Effector CD8-positive, alpha-beta T cell (primary cell): ENCODE measurements around the gene PRKAG2.
A peak's percentile ranks its signal among the peaks of the same experiment; 100 is the strongest.
"Not testable (repeated sequence)": the region's sequence is repeated elsewhere in the genome, so short reads cannot be mapped to it uniquely, and the experiment has no call there.

Experiments used
- DNase-seq: peaks from one replicate; lab custom pipeline; 2025; lab: John Stamatoyannopoulos, UW

PRKAG2 gene

DNA sequence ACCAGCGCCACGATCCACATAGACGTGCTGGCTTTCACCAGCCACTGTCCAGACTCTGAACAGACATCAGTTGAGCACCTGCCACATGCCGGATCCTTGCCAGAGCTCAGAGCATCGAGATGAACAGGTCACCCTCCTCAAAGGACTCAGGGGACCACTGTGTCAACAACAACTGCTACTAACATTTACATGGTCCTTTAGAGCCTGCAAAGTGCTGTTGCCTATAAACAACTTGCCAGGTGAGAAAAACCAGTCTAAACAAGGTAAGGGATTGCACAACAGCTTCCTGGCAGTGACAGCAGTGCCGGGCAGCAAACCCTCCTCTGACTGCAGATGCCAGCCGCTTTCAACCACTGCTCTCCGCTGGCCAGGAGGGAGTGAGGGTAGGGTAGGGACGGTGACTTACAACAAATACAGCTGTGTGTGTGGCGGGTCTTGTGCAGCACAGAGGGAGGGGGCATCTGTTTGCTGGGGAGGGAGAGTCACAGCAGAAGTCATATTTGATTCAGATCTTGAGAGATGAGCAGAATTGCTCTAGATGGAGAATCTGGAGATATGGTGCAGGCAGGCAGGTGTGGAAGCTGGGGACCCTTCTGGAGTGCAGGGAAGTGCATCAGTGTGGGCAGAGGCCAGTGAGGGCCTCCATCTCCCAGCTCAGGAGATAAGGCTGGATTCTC lies 324.4 kb downstream of the PRKAG2 start:
- no peak for DNase-seq

DNA sequence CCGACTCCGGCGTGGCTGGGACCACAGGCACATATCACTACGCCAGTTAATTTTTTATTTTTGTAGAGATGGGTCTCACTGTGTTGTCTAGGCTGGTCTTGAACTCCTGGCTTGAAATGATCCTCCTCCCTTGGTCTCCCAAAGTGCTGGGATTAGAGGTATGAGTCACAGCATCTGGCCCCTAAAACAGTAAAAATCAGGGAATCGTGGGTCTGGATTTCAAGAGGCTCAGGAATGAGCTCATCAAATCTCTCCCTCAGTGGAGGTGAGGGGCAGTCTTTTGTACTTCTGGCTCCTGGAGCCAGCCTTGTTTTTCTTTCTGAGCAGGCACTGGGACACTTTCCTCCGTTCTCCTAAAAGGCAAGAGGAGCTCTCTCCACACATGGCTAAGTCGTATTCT lies 325.1 kb downstream of the PRKAG2 start:
- no peak for DNase-seq

DNA sequence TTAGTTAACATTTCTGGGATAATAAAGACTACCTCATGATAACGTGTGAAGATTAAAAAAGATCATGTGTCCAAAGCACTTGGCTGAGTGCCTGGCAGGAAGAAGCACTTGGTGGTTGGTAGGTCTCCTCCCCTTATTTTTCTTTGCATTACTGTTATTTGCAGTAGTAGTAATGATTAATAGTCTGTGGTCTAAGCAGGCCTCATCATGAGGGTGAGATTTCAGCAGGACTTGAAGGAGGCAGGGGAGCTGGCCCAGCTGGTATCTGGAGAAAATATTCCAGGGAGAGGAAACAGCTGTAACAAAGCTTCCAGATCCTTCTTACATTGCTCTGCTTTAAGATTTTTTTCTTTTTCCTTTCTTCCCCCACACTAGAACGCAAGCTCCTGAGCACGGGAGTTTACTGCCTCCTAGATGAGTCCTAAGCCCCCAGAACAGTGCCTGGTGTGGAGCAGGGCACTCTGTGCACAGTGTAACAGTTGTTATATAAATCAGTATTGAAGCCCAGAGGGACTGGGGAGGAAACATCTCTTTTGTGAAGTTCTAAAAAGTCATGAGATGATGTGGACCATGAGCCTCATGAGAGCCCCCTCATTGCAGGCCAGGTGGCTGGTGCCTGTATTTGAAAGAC lies 326.1 kb downstream of the PRKAG2 start:
- no peak for DNase-seq

DNA sequence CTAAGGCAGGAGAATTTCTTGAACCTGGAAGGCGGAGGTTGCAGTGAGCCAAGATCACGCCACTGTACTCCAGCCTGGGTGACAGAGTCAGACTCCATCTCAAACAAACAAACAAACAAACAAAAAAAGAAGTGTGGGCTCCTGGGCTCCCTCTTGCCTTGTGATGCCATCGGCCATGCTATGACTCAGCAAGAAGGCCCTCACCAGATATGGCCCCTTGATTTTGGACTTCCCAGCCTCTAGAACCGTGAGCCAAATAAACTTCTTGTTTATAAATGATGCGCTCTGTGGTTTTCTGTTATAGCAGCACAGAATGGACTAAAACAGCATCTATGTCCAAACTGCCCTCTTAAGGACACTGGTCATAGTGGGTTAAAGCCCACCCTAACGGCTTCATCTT lies 327.3 kb downstream of the PRKAG2 start:
- no peak for DNase-seq

DNA sequence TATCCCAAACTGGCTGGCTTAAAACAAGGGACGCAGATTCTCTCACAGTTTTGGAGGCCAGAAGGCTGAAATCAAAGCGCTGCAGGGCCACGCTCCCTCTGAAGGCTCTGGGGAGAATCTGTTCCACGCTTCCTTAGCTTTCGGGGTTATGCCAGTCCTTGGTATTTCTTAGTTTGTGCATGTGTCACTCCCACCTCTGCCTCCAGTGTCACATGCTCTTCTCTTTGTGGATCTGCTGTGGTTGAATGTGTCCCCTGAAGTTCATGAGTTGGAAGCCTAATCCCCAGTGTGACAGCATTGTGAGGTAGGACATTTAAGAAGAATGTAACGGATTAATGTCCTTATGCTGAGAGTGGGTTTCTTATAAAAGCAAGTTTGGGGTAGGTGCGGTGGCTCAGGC lies 327.8 kb downstream of the PRKAG2 start:
- no peak for DNase-seq

DNA sequence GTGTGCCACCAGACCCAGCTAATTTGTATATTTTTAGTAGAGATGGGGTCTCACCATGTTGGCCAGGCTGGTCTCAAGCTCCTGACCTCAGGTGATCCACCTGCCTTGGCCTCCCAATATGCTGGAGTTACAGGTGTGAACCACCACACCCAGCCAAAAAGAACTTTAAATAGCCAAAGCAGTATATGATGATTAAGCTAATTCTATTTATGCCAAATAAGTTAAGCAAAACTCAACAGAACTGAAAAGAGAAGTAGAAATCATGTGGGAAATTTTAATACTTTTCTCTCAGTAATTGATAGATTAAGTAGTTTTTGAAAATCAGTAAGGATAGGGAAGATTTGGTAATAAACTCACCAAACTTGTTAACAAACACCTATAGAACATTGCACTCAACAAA lies 332.7 kb downstream of the PRKAG2 start:
- no peak for DNase-seq

DNA sequence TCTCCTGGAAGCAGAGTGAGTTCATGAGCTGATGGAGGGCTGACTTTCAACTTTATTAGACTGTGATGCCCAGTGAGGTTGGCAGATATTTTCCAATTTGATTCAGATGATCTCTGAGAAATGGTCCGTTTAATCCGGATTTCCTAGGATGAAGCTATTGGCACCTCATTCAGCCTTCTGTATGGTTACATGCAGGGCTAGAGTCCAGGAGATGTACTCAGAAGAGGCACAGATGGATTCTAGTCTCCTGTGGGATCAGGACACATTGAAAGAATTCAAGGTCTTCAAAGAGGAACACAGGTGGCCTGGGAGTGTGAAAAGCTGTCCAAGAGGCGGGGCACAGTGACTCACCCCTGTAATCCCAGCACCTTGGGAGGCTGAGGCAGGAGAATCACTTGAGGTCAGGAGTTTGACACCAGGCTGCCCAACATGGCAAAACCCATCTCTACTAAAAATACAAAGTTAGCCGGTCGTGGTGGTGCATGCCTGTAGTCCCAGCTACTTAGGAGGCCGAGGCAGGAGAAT lies 334.2 kb downstream of the PRKAG2 start:
- DNase-seq, result no peak

DNA sequence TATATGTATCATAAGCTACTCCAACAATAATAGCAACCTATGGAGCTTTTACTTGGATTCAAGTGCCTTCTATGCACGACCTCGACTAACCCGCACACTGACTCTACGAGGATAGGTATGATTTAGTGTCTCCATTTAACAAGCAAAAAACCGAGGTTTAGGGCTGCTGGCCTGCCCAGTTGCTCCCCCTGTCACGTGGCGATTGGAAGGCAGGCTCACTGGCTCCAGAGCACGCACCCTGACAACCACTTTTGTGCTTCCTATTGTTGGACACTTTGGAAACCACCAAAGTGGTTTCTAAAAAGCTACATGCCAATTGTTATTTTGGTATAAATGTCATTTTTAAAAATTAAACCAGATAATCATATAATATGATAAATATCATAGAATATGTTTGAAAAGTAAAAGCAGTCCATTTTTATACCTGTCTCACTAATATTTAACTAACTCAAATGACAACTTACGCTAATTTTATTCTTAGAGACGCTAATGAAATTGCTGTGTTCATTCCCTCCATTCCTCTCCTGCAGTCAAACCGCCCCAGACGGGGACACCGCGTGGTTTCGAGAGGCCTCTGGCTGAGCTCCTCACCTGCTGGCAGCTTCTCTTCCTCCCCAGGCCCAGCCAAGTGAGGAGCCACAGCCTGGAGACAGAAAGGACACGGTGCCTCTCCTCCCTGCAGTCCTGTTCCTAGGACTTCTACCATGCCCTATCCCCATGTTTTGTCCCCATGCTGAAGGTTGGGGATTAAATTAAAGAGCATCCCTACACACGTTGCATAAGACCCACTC lies 335.0 kb downstream of the PRKAG2 start:
- no peak for DNase-seq

DNA sequence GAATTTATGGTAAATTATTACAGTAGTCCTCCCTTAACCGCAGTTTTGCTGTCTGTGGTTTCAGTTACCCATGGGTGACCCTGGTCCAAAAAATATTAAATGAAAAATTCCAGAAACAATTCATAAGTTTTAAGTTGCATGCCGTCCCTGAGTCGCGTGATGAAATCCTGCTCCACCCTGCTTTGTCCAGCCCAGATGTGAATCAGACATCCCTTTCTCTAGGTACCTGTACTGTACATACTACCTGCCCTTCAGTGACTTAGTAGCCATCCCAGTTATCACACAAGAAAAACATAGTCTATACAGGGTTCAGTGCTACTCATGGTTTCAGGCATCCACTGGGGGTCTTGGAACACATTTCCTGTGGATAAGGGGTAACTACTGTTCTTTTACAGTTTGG lies 336.8 kb downstream of the PRKAG2 start:
- DNase-seq, result no peak

DNA sequence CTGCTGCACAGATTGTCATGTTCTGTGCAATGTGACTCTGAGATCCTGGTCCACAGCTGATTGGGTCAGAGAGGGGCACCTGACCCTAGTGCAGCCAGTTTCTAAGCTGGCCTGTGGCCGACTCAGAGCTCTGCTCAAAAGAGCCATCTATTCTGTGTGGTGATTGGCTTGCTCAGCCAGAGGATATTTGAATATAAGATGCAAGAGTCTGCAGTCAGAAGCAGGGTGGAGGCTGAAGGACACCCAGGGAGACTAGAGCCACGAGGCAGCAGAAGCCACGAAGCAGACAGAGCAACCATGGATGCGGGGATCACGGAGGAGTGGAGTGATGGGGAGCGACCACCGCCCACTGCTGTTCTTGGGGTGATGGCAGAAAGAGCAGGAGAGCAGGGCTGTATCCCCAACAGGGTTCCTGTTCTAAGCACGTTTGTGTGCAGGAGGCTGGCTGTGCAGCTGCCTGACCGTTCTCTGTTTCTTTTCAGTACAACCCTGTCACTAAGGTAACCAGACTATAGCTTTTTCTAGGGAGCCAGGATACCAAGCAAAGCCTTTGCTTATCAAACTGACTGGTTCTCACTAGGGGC lies 337.7 kb downstream of the PRKAG2 start:
- no peak for DNase-seq

DNA sequence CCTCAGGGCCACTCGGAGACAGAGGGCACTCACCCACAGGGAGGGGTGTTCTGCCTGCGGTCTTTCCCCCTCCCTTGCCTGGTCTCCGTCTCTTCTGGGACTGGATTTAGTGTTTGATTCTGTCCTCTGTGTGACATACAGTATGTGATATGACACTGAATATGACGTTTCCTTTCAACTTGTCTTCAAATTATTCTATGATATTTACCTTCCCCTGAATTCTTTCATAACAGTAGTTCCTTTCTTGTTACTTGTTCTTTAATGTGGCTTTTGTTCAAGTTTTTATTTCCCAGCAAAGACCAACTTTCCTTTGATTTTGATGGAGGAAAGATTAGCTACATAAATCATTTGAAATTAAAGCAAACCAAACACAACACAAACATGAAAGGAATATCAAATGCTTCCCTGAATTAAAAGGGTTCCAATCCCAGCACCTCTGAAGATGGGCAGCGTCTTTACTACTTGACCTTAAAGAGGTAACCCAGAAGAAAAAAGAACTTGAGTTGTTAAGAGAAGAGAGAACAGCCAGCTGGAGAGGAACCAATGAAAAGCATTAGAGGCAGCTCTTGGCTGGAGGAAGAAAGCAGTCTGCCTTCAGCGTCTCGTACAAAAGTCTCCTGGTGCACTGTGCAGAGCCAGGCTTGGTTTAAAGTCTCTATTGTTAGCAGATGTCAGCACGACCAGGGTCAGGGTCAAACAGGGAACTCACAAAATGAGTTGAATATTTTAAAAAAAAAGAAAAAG lies 338.9 kb downstream of the PRKAG2 start:
- DNase-seq, result no peak

DNA sequence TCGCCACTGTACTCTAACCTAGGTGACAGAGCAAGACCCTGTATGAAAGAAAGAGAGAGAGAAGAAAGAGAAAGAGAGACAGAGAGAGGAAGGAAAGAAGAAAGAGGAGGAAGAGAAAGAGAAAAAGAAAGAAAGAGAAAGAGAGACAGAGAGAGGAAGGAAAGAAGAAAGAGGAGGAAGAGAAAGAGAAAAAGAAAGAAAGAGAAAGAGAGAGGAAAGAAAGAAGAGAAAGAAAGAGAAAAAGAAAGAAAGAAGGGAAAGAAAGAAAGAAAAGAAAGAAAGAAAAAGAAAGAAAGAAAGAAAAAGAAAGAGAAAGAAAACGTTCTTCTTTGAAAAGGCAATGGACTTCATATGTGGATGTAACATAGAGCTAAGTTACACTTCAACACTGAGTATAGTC lies 340.7 kb downstream of the PRKAG2 start:
- DNase-seq, result not testable (repeated sequence)

DNA sequence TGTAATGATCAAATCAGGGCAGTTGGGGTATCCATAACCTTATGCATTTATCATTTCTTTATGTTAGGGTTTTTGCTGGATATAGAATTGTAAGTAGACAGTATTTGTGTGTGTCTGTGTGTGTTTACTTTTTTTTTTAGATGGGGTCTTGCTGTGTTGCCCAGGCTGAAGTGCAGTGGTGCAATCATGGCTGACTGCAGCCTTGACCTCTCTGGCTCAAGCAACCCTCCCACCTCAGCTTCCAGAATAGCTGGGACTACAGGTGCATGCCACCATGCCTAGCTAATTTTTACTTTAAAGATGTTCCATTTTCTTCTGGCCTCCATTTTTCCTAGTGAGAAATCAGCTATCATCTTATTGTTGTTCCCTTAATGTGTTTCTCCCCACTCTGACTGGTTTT lies 347.1 kb downstream of the PRKAG2 start:
- no peak for DNase-seq

DNA sequence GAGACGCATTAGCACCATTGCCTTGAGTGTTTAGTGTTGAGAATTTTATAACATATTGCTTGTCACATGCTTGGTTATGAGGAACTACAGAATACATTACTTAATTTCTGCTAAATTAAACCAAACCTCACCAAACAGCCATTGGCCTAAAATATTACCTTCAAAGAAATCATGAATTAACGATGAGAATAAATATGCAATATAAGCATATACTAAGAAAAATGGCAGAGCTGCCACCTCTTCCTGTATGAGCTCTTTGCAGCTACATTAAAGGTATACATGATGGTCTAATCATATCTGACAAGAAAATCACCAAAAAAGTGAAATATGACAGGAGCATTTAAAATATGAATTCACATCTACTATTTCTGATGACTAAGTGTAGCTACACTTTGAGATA lies 352.1 kb downstream of the PRKAG2 start:
- DNase-seq, result no peak

DNA sequence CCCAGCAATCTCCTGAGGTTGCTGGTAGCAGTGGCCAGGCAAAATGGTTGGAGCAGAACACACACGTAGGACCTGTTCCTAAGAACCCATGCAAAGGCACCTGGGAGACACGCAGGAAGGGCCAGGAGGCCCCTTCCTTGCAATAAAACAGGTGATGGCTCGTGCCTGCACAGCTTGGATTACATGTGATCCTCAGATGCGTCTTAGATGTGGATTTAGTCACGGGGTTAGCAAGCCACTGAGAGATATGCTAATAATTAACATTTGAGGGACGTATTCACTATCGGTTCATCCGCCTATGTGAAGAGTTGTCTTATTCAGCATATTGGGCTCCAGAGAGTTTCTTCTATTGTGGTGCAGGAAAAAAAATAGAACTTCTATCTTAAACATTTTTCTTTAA lies 352.6 kb downstream of the PRKAG2 start:
- DNase-seq, result no peak

DNA sequence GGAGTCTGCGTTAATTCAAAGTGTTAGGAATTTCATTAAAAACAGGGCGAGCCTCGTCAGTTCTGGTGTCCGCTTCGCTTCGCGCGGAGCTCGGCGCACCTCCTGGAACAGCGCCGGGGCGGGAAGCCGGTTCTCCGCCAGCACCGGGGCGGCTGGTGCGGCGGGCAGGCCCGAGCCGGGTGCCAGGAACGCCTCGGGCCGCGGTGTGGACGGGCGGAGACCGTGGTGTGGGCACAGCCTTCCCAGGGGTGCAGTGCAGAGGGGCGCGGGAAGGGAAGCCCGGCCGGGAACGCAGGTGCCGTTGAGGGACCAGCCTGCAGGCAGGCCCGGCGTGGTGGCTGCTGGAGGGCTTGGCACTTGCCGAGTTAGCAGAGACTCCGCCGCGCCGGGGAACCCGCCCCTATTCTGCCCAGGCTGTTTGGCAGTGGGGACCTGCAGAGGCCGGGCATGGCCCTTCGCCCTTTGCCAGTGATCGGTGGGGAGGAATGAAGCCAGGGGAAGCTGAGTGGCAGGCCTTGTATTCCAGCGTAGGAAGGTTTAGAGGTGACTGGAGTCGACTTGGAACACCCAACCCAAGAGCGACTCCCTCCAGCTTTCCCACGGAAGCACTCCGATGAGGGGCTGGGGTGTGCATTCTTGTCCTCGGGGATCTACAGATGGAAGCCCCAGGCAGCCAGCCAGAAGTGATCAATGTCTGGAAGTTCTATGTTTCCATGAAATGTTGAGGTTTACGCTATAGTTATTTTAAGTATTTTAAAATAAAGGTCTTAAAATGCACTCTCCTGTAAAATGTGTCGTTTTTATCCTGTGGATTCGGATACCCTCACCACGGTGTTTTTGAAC lies 356.3 kb downstream of the PRKAG2 start:
- DNase-seq, result peak; percentile 27

DNA sequence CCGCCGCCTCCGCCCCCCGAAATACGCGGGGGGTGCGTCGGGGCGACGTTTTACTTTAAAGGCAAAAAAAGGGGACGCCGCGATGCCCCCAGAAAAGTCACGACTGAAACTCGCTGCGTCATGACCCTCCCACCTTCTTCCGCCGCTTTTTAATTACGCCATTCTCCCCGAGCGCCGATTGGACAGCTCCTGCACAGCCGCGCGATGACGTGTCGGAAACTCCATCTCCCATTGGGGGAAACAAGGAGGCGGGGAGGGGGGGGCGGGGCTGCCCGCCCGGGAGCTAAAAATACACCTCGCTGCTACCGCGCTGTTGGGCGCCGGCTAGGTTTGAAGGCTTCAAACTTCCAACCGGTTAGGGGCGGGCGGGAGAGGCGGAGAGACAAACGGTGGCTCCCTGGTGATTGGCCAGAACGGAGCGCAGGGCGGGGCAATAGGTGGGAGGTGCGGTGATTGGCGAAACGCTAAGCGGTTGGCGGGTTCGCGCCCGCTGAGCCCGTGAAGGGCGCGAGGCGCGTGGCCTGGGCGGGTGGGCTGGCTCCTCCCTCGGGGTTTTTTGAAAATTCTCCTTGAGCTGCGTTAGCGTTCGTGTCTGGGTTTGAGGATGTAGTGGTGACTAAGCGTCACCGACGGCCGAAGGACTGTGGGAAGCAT lies 357.0 kb downstream of the PRKAG2 start, which contains the start of gene RHEB:
Gene RHEB, minus strand, starts transcription at position 131 of the 654 bp plus-strand sequence. CDS start 384 bp downstream, outside the sequence.
- DNase-seq, result peak; percentile 99

DNA sequence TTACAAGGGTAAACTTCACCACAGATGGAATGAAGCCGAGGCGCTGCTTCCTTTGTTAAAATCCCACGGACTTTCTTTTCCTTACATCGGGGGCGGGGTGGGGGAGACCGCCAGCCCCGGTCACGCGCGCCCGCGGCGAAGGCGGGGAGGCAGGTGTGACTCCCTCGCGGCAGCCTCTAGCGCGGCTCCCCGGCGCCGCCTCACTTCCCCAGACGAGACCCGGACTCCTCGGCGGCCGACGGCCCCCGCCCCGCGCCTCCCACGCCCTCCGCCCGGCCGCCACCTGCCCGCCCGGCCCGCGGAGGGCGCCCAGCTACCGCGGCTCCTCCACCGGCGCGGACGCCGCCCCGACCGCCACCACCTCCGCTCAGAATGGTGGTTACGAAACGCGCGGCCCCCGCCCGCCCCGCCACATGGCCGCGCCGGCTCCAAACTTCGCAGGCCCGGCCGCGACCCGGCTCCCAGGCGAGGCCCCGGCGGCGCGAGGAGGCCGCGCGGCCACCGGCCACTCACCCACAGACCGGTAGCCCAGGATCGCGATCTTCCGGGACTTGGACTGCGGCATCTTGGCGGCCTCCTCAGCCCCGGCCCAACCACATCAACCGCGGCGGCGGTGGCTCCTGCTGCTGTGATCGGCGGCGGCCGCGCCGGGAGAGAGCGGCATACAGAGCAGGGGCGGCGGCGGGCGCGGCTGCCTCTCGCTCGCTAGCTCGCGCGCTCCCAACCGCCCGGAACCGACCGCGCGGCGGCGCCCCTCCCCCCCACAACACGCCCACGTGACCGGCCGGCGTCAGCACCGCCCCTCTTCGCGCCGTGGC lies 357.8 kb downstream of the PRKAG2 start:
- peak; percentile 47 for DNase-seq
